Left lung (tissue), 10 donors: ENCODE measurements around the gene CHCHD5. TPM values are rescaled to one million over a fixed set of nuclear protein-coding genes. Genes with fewer than 3 reads are reported as not detected.
A peak's percentile ranks its signal among the peaks of the same experiment; 100 is the strongest.

Source experiments
- ATAC-seq: fragments of 200-7000 bp; cut with Tn5 transposase; one replicate; pipeline ENCODE4 v1.9.1; 2020; ENCODE audit warnings: moderate library complexity
- DNase-seq, 4 donors: peaks; one replicate each; pipeline ENCODE4 v3.0.0-alpha.2; 2013 to 2020
- H3K27ac ChIP-seq, 2 donors: fragments of 200-600 bp; sonication (generic) in 1 of 2; one replicate each; pipeline versions ENCODE4 v1.5.0 to v1.8.0; 2020 to 2021
- H3K27me3 ChIP-seq, 2 donors: fragments of 200-600 bp; sonication (generic) in 1 of 2; one replicate each; pipeline versions ENCODE4 v1.5.0 to v1.8.0; 2020 to 2021
- H3K36me3 ChIP-seq, 2 donors: fragments of 200-600 bp; sonication (generic) in 1 of 2; one replicate each; pipeline versions ENCODE4 v1.5.0 to v1.8.0; 2020 to 2021
- H3K4me1 ChIP-seq, 2 donors: fragments of 200-600 bp; one replicate each; pipeline ENCODE4 v1.8.0; 2021
- H3K4me3 ChIP-seq, 2 donors: fragments of 200-600 bp; sonication (generic) in 1 of 2; one replicate each; pipeline versions ENCODE4 v1.5.0 to v1.8.0; 2020 to 2021; ENCODE audit warnings: mild to moderate bottlenecking in 1 of 2
- H3K9me3 ChIP-seq, 2 donors: fragments of 200-600 bp; sonication (generic) in 1 of 2; one replicate each; pipeline versions ENCODE4 v1.5.0 to v1.8.0; 2020 to 2021
- CTCF ChIP-seq, 2 donors: fragments of 200-600 bp; sonication (generic) in 1 of 2; IDR thresholded peaks; one replicate each; pipeline versions ENCODE4 v1.5.0 to v1.8.0; 2021; ENCODE audit warnings: antibody characterized with exemption in 2 of 2
- intact Hi-C, 2 donors: fragments of 100-400 bp; cut with DNase I; formaldehyde crosslinking; loops; one replicate each; pipeline versions ENCODE4 v1.11.2 to v1.14.2; 2022
- polyA plus RNA-seq, 6 donors: library from polyadenylated mRNA; unstranded; fragments of 120-200 nt; gene quantifications; one replicate each; pipeline ENCODE4 v1.2.1, GENCODE V29; 2013; ENCODE audit not compliant: insufficient read length in 6 of 6
- total RNA-seq, 2 donors: library from RNA; stranded (reverse); fragmentation: NEBNext Ultra II Directional; extraction: Animal tissue kit (Norgen Biotek cat#: 25700); gene quantifications; one replicate each; pipeline ENCODE4 v1.2.1, GENCODE V29; 2021
- donor health status: DM: no; HTN: yes; CAD: no.
- donor health status: DM: no; HTN: no; CAD: no.

CHCHD5 gene
- total and polyA plus RNA-seq, 8 donors: 19.7 to 29.6 (median 25.4) TPM

GRCh38 chr2:112622528-112622849 is 38.1 kb downstream of the CHCHD5 start:
- Histone ChIP-seq H3K27ac (no peak overlapping the region), H3K4me1 (peaks cover 14 to 34% of the 10 kb centered on the region in 2 donors), H3K9me3 (no peaks in the 10 kb centered on the region), H3K27me3 (no peaks in the 10 kb centered on the region), H3K36me3 (no peaks in the 10 kb centered on the region), H3K4me3 (no peak overlapping the region)
- intact Hi-C loops: loop anchor here in 1 of 2 donors (5.0 kb wide), 1 partner anchor 105 kb away; no protein-coding TSS in a partner anchor
- no peak for ATAC-seq
- no peak for DNase-seq
- TF ChIP-seq CTCF (IDR thresholded peaks at IDR 0.05): no peak

DNA sequence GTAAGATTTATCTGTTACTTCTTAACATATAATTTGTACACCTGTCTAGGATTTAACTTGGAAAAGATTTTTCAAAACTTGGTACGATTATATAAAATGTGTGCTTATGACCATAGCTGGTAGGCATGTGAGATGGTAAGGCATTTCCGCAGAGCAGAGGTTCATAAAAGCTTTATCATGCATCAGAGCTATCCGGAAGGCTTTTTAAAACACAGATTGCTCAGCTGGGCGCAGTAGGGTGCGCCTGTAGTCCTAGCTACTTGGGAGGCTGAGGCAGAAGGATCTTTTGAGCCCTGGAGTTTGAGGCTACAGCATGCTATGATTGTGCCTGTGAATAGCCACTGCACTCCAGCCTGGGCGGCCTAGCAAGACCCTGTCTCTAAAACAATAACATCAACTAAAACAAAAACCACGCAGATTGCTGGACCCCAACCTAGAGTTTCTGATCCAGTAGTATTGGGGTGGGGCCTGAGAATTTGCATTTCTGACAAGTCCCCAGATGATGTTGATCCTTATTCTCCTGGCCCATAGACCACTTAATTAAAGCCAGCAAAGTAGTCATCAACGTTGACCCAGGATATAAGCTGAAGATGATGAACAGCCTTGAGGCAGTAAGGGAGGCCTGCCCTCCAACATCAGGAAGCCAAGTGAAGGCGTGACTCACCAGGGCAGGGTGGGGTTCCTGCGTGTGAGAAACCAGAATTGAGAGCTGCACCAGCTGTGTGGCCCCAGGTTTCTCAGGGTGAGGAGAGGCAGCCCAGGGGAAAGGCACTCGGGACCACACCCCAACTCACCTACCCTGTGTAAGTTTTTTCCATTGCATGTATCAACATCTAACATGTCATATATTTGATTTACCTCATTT is 39.7 kb downstream of the CHCHD5 start:
- Histone ChIP-seq H3K27me3 (no peaks in the 10 kb centered on the region), H3K9me3 (no peaks in the 10 kb centered on the region), H3K4me1 (peaks cover 17 to 51% of the 10 kb centered on the region in 2 donors), H3K27ac (peak overlapping the region in 1 of 2 donors; percentile 7), H3K4me3 (no peak overlapping the region), H3K36me3 (no peaks in the 10 kb centered on the region)
- ATAC-seq (peak; percentile 19), DNase-seq (peak in 1 of 4 donors; percentile 64)
- intact Hi-C loops: loop anchor here in 1 of 2 donors (5.0 kb wide), 1 partner anchor 103 kb away; no protein-coding TSS in a partner anchor
- no peak for TF ChIP-seq CTCF (IDR thresholded peaks at IDR 0.05)

DNA sequence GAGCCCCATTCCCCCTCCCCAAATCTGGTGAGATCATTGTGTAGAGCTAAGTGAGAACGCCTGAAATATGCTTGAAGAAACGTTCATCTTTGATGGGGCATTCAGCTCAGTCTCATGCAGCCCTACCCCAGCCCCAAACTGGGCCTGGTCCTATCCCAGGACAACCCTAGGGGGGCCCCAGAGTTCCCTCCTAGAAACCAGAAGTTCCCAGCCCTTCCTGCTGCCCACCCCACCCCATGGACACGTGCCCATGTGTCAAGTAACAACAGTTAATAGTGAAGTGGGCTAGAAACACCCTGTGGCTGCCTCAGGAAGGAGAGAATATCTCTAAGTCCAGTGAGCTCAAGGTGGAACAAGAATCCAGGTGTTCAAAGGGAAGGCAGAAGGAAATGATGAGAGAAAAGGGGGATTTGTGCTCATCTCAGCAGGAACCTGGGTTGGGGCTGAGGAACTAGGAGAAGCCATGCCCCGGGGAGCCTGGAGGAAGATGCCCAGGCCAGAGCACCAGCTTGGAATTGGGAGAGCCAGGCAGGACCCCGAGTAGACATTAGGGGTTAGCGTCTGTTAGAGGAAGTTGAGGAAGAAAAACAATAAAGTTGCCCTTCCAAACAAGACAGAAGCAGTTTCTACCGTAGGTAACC is 41.2 kb downstream of the CHCHD5 start:
- Histone ChIP-seq H3K36me3 (no peaks in the 10 kb centered on the region), H3K9me3 (no peaks in the 10 kb centered on the region), H3K27me3 (no peaks in the 10 kb centered on the region), H3K4me3 (no peak overlapping the region), H3K4me1 (peaks cover 17 to 61% of the 10 kb centered on the region in 2 donors), H3K27ac (peak overlapping the region in 1 of 2 donors; percentile 86)
- intact Hi-C loops: no loop called here
- no peak for DNase-seq
- no peak for ATAC-seq
- no peak for TF ChIP-seq CTCF (IDR thresholded peaks at IDR 0.05)

DNA sequence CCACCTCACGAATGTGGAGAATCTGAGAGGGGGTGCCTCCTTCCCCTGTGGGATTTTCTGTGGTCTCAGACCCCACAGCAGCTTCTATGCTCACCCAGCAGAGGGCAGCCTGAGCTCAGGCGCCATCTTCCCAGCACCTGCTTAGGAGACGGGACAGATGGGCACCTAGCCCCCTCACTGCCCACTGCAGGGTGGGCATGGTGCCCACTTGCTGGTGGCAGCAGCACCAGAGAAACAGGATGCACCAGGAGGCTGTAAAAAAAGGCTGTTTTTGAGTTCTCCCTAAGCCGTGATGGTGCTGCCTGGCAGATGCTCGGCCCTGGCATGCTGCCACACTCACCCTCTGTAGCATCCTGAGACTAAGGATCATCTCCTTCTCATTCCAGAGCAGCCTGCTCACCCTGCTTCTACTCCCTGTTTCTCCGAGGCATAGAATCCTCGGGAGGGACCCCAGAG is 42.2 kb downstream of the CHCHD5 start:
- TF ChIP-seq CTCF (IDR thresholded peaks at IDR 0.05): peak; percentile 73 to 87
- ATAC-seq (peak; percentile 85), DNase-seq (peak; percentile 28 to 88 (median 55))
- Histone ChIP-seq H3K27ac (peak overlapping the region; percentile 78 to 86), H3K4me1 (peaks cover 17 to 71% of the 10 kb centered on the region in 2 donors), H3K4me3 (no peak overlapping the region), H3K9me3 (no peaks in the 10 kb centered on the region), H3K27me3 (no peaks in the 10 kb centered on the region), H3K36me3 (no peaks in the 10 kb centered on the region)
- intact Hi-C loops: no loop called here
